HFF-Myc (cell line): ENCODE results near the gene RBPJ.
"Not testable (repeated sequence)": the region's sequence is repeated elsewhere in the genome, so short reads cannot be mapped to it uniquely, and the experiment has no call there.

Experiments
- DNase-seq: peaks from one replicate; pipeline ENCODE4 v3.0.0-alpha.2; 2011; ENCODE audit warnings: low read depth; ENCODE audit errors: extremely low read depth
- H3K4me3 ChIP-seq: replicated peaks from 2 replicates; pipeline ENCODE4 v1.5.1; 2011; ENCODE audit warnings: low read depth, mild to moderate bottlenecking, control low read depth, low read length
- CTCF ChIP-seq: IDR thresholded peaks from 2 replicates; pipeline ENCODE4 v1.5.1; 2012; ENCODE audit warnings: mild to moderate bottlenecking, low read depth, low read length, control low read depth; ENCODE audit errors: missing control alignments

Gene RBPJ

GRCh38 chr4:26349496-26349895, 28.7 kb downstream of the RBPJ start:
- TF ChIP-seq CTCF = no peak
- DNase-seq = no peak
- H3K4me3 ChIP-seq = no peak overlapping the region

- no peak overlapping the region for H3K4me3 ChIP-seq
- TF ChIP-seq CTCF = no peak
- no peak for DNase-seq
Observed at GRCh38 chr4:26351685-26352084, 30.9 kb downstream of the RBPJ start.

GRCh38 chr4:26354491-26354890, 33.7 kb downstream of the RBPJ start:
- H3K4me3 ChIP-seq = no peak overlapping the region
- no peak for DNase-seq

GRCh38 chr4:26355392-26356052, 34.7 kb downstream of the RBPJ start:
- DNase-seq = no peak
- no peak overlapping the region for H3K4me3 ChIP-seq
- no peak for TF ChIP-seq CTCF

More at GRCh38 chr4:26354491-26354890, 33.7 kb downstream of the RBPJ start:
- TF ChIP-seq CTCF = no peak

- TF ChIP-seq CTCF = no peak
- no peak for DNase-seq
- no peak overlapping the region for H3K4me3 ChIP-seq
Observed at GRCh38 chr4:26356081-26356501, 35.3 kb downstream of the RBPJ start.

- not testable (repeated sequence) for H3K4me3 ChIP-seq, DNase-seq
Observed at GRCh38 chr4:26359521-26359920, 38.7 kb downstream of the RBPJ start.

GRCh38 chr4:26360273-26360672, 39.5 kb downstream of the RBPJ start:
- TF ChIP-seq CTCF = no peak

More at GRCh38 chr4:26360273-26360672, 39.5 kb downstream of the RBPJ start:
- no peak for DNase-seq
- H3K4me3 ChIP-seq = no peak overlapping the region
